ENCODE results near the gene TALDO1.
A peak's percentile ranks its signal among the peaks of the same experiment; 100 is the strongest.

Gene TALDO1

GRCh38 chr11:770642-771616 is 23.7 kb downstream of the TALDO1 start:
- DNase-seq (ENCODE audit: low spot score) = no peak

GRCh38 chr11:771617-772204 is 24.4 kb downstream of the TALDO1 start:
- DNase-seq (ENCODE audit: low spot score) = no peak

- DNase-seq (ENCODE audit: low spot score) = no peak
Observed at GRCh38 chr11:772429-773390, 25.4 kb downstream of the TALDO1 start.

GRCh38 chr11:773425-773824 is 26.2 kb downstream of the TALDO1 start:
- no peak for DNase-seq (ENCODE audit: low spot score)

GRCh38 chr11:773830-774229 is 26.6 kb downstream of the TALDO1 start:
- DNase-seq (ENCODE audit: low spot score) = no peak

GRCh38 chr11:774873-775592 is 27.8 kb downstream of the TALDO1 start:
- DNase-seq (ENCODE audit: low spot score) = no peak

GRCh38 chr11:776263-776560 is 28.9 kb downstream of the TALDO1 start:
- DNase-seq (ENCODE audit: low spot score) = no peak

- no peak for DNase-seq (ENCODE audit: low spot score)
Observed at GRCh38 chr11:776561-777287, 29.5 kb downstream of the TALDO1 start.

GRCh38 chr11:777288-778255 is 30.3 kb downstream of the TALDO1 start, which contains the start of gene GATD1:
TSS of gene GATD1 (minus strand) at chr11:777487. CDS start at chr11:777462, 25 bp downstream.
- DNase-seq (ENCODE audit: low spot score) = peak; percentile 87

- no peak for DNase-seq (ENCODE audit: low spot score)
Observed at GRCh38 chr11:778976-779954, 32.0 kb downstream of the TALDO1 start.

- DNase-seq (ENCODE audit: low spot score) = no peak
Observed at GRCh38 chr11:779955-780532, 32.8 kb downstream of the TALDO1 start.

GRCh38 chr11:782264-783174 is 35.3 kb downstream of the TALDO1 start:
- no peak for DNase-seq (ENCODE audit: low spot score)

GRCh38 chr11:783581-784015 is 36.3 kb downstream of the TALDO1 start:
- no peak for DNase-seq (ENCODE audit: low spot score)

- no peak for DNase-seq (ENCODE audit: low spot score)
Observed at GRCh38 chr11:786235-787083, 39.2 kb downstream of the TALDO1 start.

GRCh38 chr11:787084-787675 is 39.9 kb downstream of the TALDO1 start:
- DNase-seq (ENCODE audit: low spot score) = no peak
